GM21723 (cell line): ENCODE results near the gene NLRC5.
"Not testable (repeated sequence)": the region's sequence is repeated elsewhere in the genome, so short reads cannot be mapped to it uniquely, and the experiment has no call there.

Source experiments
- ATAC-seq: cut with Tn5 transposase; IDR thresholded peaks from one replicate; pipeline ENCODE4 v1.9.1; 2021; ENCODE audit warnings: mild to moderate bottlenecking, moderate library complexity; ENCODE audit not compliant: unreplicated experiment

Gene NLRC5

GRCh38 chr16:56980792-56981724, 8.3 kb upstream of the NLRC5 start:
- ATAC-seq: no peak

GRCh38 chr16:56981729-56982271, 7.6 kb upstream of the NLRC5 start:
- ATAC-seq: no peak

DNA sequence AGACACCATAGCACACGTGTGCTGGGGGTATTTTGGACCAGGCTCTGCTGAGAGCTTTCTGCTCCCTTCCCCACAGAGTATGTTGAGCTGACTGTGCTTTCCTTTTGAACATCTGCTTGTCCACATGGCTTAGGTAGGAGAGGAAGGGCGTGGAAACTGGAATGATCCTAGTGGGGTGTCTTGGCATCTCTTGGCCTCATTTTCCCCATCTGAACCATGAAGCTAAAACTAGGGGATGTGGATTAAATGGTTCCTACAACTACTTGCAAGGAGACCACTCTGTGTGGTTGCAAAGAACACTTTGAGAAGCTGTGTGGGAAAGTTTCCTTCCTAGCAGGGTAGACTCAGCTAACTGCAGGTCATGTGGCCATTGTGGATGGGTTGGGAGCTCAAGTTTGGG, 6.7 kb upstream of the NLRC5 start:
- ATAC-seq: no peak

DNA sequence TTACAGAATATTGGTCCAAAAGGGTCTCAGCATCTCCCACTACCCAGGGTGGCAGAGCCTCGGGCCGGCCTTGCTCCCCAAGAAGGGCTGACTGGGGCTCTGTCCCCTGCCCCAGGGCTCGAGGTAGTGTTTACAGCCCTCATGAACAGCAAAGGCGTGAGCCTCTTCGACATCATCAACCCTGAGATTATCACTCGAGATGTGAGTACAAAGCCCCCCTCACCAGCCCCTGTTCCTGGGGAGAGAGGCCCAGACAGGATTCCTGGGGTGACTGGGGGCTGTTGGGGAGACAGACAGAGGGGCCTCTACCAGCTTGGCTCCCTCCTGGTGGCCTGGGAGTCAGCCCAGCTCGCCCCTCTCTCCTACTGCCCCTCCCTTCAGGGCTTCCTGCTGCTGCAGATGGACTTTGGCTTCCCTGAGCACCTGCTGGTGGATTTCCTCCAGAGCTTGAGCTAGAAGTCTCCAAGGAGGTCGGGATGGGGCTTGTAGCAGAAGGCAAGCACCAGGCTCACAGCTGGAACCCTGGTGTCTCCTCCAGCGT, 6.1 kb upstream of the NLRC5 start:
- ATAC-seq: no peak

- no peak for ATAC-seq
These were observed 4.7 kb upstream of the NLRC5 start for GRCh38 chr16:56984639-56985038.

DNA sequence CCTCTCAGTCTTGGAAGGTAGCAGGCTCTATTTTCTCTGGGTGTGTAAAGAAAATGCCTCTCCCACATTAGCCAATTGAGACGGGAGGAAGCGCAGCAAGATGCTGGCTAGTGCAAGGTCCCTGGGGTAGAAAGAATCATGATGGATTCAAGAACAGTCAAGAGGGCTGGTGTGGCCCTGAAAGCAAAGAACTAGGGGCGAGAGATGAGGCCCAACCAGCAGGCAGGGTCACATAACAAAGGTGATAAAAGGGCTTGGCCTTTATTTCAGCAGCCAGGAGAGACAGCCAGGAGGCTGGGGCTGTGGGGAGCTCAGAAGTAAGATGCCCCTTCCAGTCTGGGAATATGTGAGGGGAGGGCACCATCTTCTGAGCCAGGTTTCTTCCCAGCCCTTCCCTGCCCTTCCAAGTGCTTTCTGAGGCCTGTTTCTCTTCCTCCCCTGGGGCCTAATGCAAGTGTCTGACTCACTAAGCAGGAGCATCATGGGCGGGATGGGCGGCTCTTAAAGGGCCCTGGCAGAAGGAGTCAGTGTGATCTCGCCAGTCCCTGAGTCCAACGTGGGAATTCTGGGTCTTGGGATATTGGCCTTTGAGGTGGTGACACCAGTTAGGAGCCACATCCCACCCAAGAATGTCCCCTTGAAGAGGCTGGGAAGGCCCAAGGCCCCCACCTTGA, 3.9 kb upstream of the NLRC5 start:
- ATAC-seq: no peak

DNA sequence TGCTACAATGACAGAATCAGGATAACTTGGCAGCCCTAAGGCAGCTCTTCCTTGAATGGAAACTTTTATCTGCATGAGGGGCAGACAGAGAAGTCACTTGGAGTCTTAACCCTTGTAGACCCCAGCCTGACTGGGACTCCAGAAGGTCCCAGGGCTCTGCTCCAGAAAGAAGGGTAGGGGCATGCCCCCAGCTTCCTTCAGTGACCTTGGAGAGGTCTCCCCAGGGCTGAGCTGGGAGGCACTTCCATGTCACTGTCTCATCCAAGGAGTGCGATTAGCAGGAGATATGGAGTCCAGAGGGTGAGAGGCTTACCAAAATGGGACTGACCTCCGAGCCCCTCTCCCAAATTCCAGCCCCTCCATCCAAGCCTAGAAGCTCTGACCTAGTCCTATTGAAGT, 3.4 kb upstream of the NLRC5 start:
- no peak for ATAC-seq

DNA sequence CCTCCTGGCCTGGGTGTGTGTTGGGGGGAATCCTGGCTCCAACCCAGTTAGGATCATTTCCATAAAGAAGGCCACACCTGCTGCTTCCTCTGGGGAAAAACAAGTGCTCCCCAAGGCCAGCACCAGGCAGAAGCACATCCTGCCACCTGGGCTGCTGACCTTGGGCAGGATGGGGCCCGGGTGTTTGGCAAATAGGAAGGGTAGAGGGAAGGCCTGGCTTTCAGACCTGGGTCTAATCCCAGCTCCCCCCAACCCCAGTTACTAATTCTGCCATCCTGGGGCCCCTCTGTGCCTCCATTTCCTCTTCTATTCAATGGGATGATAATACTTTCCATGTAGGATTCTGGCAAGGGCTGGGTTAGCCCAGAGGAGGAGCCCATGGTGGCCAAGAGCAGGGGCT, 3.0 kb upstream of the NLRC5 start:
- ATAC-seq: no peak

DNA sequence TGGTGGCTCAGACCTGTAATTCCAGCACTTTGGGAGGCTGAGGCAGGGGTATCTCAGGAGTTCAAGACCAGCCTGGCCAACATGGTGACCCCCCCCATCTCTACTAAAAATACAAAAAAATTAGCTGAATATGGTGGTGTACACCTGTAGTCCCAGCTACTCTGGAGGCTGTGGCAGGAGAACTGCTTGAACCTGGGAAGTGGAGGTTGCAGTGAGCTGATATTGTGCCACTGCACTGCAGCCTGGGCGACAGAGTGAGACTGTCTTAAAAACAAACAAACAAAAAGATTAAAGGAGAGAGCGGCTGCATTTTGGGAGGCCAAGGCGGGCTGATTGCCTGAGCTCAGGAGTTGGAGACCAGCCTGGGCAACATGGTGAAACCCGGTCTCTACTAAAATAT, 2.4 kb upstream of the NLRC5 start:
- ATAC-seq: not testable (repeated sequence)

GRCh38 chr16:56987692-56988091, 1.7 kb upstream of the NLRC5 start:
- ATAC-seq: no peak

DNA sequence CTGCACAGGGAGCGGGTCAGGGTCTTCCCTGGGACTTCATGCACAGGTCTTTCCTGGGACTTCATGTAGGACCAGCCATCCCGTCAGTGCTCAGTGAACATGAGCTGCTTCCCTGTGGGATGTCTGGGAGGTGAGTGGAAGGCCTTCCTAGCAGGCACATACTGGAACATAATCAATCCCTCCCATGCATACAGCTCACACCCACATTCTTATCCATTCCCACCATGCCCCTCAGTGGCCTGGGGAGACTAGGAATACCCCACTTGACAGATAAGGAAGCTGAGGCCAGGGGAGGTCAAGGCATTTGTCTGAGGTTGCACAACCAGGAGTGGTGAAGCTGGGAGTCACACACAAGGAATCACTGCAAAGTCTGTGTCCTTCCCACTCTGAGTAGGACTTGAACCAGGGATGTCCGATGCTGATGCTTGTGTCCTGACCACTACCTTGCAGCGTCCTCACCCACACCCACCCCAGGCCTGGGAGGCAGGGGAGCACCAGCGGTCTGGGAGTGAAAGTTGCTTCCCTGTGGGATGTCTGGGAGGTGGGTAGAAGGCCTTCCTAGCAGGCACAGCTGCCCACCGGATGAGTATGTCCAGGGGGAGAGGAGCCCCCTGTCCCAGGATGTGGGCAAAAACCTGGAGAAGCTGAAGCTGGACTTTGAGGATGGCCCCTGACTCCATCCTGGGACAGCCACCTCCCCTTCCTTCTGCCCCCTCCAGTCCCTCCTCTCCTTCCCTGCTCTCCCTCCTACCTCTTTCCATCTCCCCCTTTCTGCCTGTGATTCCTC, 1.0 kb upstream of the NLRC5 start:
- no peak for ATAC-seq

GRCh38 chr16:56989988-56990387, 631 bp downstream of the NLRC5 start:
- no peak for ATAC-seq

- ATAC-seq: no peak
These were observed 1.3 kb downstream of the NLRC5 start for GRCh38 chr16:56990407-56991286.

- ATAC-seq: not testable (repeated sequence)
These were observed 3.1 kb downstream of the NLRC5 start for GRCh38 chr16:56992431-56992830.

DNA sequence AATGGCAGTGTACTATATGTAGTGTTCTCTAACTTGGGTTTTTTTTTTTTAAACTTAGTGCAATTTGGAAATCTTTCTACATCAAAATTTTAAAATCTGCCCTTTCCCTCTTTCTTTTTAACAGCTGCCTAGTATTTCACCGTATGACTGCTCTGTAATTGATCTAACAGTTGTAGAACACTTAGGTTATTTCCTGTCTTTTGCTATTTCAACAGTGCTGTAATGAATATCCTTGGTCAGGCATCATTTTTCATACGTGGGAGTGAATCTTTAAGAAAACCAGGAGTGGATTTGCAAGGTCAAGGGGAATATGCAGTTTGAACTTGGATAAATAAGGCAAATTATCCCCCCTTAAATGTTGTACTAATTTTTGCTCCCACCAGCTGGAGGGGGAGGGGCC, 3.8 kb downstream of the NLRC5 start:
- no peak for ATAC-seq

- no peak for ATAC-seq
These were observed 5.0 kb downstream of the NLRC5 start for GRCh38 chr16:56994311-56994710.

- ATAC-seq: no peak
These were observed 5.9 kb downstream of the NLRC5 start for GRCh38 chr16:56995136-56995805.

GRCh38 chr16:56997264-56997663, 7.9 kb downstream of the NLRC5 start:
- no peak for ATAC-seq

- no peak for ATAC-seq
These were observed 8.6 kb downstream of the NLRC5 start for GRCh38 chr16:56997931-56998330.
